H1 (cell line): ENCODE measurements around the gene PRR36. TPM values are rescaled to one million over a fixed set of nuclear protein-coding genes. Genes with fewer than 3 reads are reported as not detected.

Experiments used
- CTCF ChIA-PET: fragments of 300-600 bp; sonication (Branson Sonifier 250); formaldehyde crosslinking; loops from one replicate; lab custom pipeline; 2021; ENCODE audit not compliant: partially characterized antibody; lab: Charles Lee
- POLR2A ChIA-PET: fragments of 300-600 bp; sonication (Branson Sonifier 250); formaldehyde crosslinking; loops from one replicate; lab custom pipeline; 2021; ENCODE audit warnings: inconsistent platforms; ENCODE audit not compliant: partially characterized antibody; lab: Charles Lee
- DNase-seq, 2 experiments: peaks; one replicate each; pipeline versions ENCODE4 v3.0.0 to v3.0.0-alpha.2; 2010 to 2022; ENCODE audit warnings: low spot score in 2 of 2, low read depth in 1 of 2, mixed read lengths in 1 of 2
- FAIRE-seq: peaks from 2 replicates; lab custom pipeline; 2011; peaks lifted over from hg19 to GRCh38; lab: Jason Lieb, UNC
- H2AFZ ChIP-seq: 2 replicates; pipeline ENCODE4 v1.8.1; 2012; ENCODE audit warnings: low read length, inconsistent platforms
- H2AK5ac ChIP-seq: 2 replicates; pipeline ENCODE4 v1.6.1; 2013; ENCODE audit warnings: low read depth, low read length
- H2BK120ac ChIP-seq: replicated peaks from 2 replicates; pipeline ENCODE3; 2013; ENCODE audit warnings: low read depth, low read length, inconsistent platforms
- H2BK12ac ChIP-seq: 2 replicates; pipeline ENCODE4 v1.6.1; 2013; ENCODE audit warnings: low read depth, low read length
- H2BK15ac ChIP-seq: 2 replicates; pipeline ENCODE4 v1.6.1; 2013; ENCODE audit warnings: low read length
- H2BK20ac ChIP-seq: 2 replicates; pipeline ENCODE4 v1.6.1; 2013; ENCODE audit warnings: low read length
- H2BK5ac ChIP-seq: 2 replicates; pipeline ENCODE4 v1.6.1; 2013; ENCODE audit warnings: low read depth, low read length
- H3K14ac ChIP-seq: 2 replicates; pipeline ENCODE4 v1.6.1; 2013; ENCODE audit warnings: inconsistent platforms; ENCODE audit not compliant: insufficient read length
- H3K18ac ChIP-seq: 2 replicates; pipeline ENCODE4 v1.6.1; 2013; ENCODE audit warnings: low read length; ENCODE audit errors: extremely low read depth
- H3K23ac ChIP-seq: 2 replicates; pipeline ENCODE4 v1.6.1; 2013; ENCODE audit warnings: inconsistent platforms; ENCODE audit not compliant: insufficient read length
- H3K23me2 ChIP-seq: 2 replicates; pipeline ENCODE4 v1.6.1; 2013; ENCODE audit warnings: low read depth, low read length
- H3K27ac ChIP-seq: 2 replicates; pipeline ENCODE4 v1.6.1; 2011; ENCODE audit warnings: low read depth, low read length, inconsistent platforms
- H3K27me3 ChIP-seq, 4 experiments: replicated peaks in 1 of 4; 1 replicate in 1 of 4; 2 replicates in 3 of 4; pipeline versions ENCODE4 v1.6.1 to v1.8.1; 2011 to 2013; ENCODE audit warnings: low read length in 3 of 4, mild to moderate bottlenecking in 3 of 4, inconsistent platforms in 2 of 4, mixed read lengths in 2 of 4, moderate library complexity in 1 of 4; ENCODE audit not compliant: control insufficient read depth in 3 of 4, insufficient read depth in 3 of 4; ENCODE audit errors: extremely low read depth in 1 of 4
- H3K36me3 ChIP-seq, 4 experiments: 2 replicates each; pipeline versions ENCODE4 v1.6.1 to v1.8.1; 2011 to 2013; ENCODE audit warnings: mild to moderate bottlenecking in 4 of 4, low read length in 3 of 4, moderate library complexity in 2 of 4, control low read depth in 1 of 4, inconsistent platforms in 1 of 4; ENCODE audit not compliant: insufficient read depth in 4 of 4, control insufficient read depth in 2 of 4
- H3K4ac ChIP-seq: replicated peaks from 2 replicates; pipeline ENCODE3; 2013; ENCODE audit warnings: low read length, low read depth, mixed read lengths, inconsistent platforms; ENCODE audit not compliant: insufficient read length
- H3K4me1 ChIP-seq, 4 experiments: replicated peaks in 1 of 4; 1 replicate in 1 of 4; 2 replicates in 3 of 4; pipeline versions ENCODE4 v1.6.1 to v1.8.1; 2011 to 2013; ENCODE audit warnings: low read length in 3 of 4, inconsistent platforms in 2 of 4, mixed read lengths in 1 of 4; ENCODE audit not compliant: insufficient read depth in 4 of 4, control insufficient read depth in 3 of 4
- H3K4me2 ChIP-seq, 2 experiments: 2 replicates each; pipeline versions ENCODE4 v1.6.1 to v1.8.1; 2011 to 2013; ENCODE audit warnings: low read depth in 2 of 2, low read length in 2 of 2, control low read depth in 1 of 2, inconsistent platforms in 1 of 2, mild to moderate bottlenecking in 1 of 2; ENCODE audit not compliant: insufficient read depth in 1 of 2
- H3K4me3 ChIP-seq, 4 experiments: fragments of 200-600, 300-600 bp in 1 of 4; sonication (generic), shearing (Covaris generic), sonication (Bioruptor Twin) in 1 of 4; 2 replicates each; pipeline versions ENCODE4 v1.5.1 to v1.8.1; 2011 to 2016; ENCODE audit warnings: low read length in 4 of 4, low read depth in 3 of 4, control low read depth in 2 of 4, inconsistent platforms in 2 of 4, mild to moderate bottlenecking in 2 of 4, mixed read lengths in 1 of 4, moderate library complexity in 1 of 4; ENCODE audit not compliant: insufficient read depth in 2 of 4; ENCODE audit errors: extremely low read depth in 1 of 4
- H3K56ac ChIP-seq: replicated peaks from 2 replicates; pipeline ENCODE3; 2013; ENCODE audit warnings: low read depth, mild to moderate bottlenecking, mixed read lengths, low read length, inconsistent platforms; ENCODE audit not compliant: insufficient read length
- H3K79me1 ChIP-seq: 2 replicates; pipeline ENCODE4 v1.6.1; 2013; ENCODE audit warnings: low read depth, low read length, control low read depth
- H3K79me2 ChIP-seq, 2 experiments: 2 replicates each; pipeline versions ENCODE4 v1.6.1 to v1.8.1; 2012 to 2013; ENCODE audit warnings: low read length in 2 of 2, mild to moderate bottlenecking in 2 of 2, inconsistent platforms in 1 of 2; ENCODE audit not compliant: insufficient read depth in 2 of 2, control insufficient read depth in 1 of 2
- H3K9ac ChIP-seq, 4 experiments: replicated peaks in 1 of 4; 1 replicate in 1 of 4; 2 replicates in 3 of 4; pipeline versions ENCODE4 v1.6.1 to v1.8.1; 2011 to 2013; ENCODE audit warnings: low read depth in 3 of 4, low read length in 3 of 4, control low read depth in 2 of 4, mild to moderate bottlenecking in 2 of 4, moderate library complexity in 2 of 4, inconsistent platforms in 1 of 4; ENCODE audit errors: extremely low read depth in 1 of 4
- H3K9me3 ChIP-seq, 2 experiments: 2 replicates each; pipeline versions ENCODE4 v1.6.1 to v1.8.1; 2012 to 2013; ENCODE audit warnings: mild to moderate bottlenecking in 2 of 2, moderate library complexity in 2 of 2, control low read depth in 1 of 2, inconsistent platforms in 1 of 2, low read depth in 1 of 2, low read length in 1 of 2, mixed read lengths in 1 of 2; ENCODE audit not compliant: insufficient read depth in 2 of 2
- H4K20me1 ChIP-seq, 2 experiments: replicated peaks in 1 of 2; 2 replicates each; pipeline versions ENCODE3 to v1.8.1; 2011 to 2013; ENCODE audit warnings: inconsistent platforms in 2 of 2, low read length in 2 of 2, mild to moderate bottlenecking in 1 of 2; ENCODE audit not compliant: insufficient read depth in 2 of 2, control insufficient read depth in 1 of 2
- H4K5ac ChIP-seq: 2 replicates; pipeline ENCODE4 v1.6.1; 2013; ENCODE audit warnings: low read length, low read depth, mixed read lengths, inconsistent platforms; ENCODE audit not compliant: insufficient read length
- H4K8ac ChIP-seq: 2 replicates; pipeline ENCODE4 v1.8.0; 2013; ENCODE audit warnings: mild to moderate bottlenecking, moderate library complexity, low read length, inconsistent platforms; ENCODE audit not compliant: insufficient read depth; ENCODE audit errors: extremely low read depth
- H4K91ac ChIP-seq: replicated peaks from 2 replicates; pipeline ENCODE3; 2013; ENCODE audit warnings: low read length, mixed read lengths, inconsistent platforms; ENCODE audit not compliant: insufficient read length
- CBX5 ChIP-seq: fragments of 300-800, 300-1000 bp; sonication (generic); IDR thresholded peaks from 2 replicates; pipeline ENCODE4 v1.7.1; 2016; ENCODE audit warnings: antibody characterized with exemption, low read length, low read depth
- CHD1 ChIP-seq: IDR thresholded peaks from 2 replicates; pipeline ENCODE4 v1.6.1; 2012; ENCODE audit warnings: low read depth, low read length, improper control_type of control experiment
- EP300 ChIP-seq, 2 experiments: IDR thresholded peaks; 1 replicate in 1 of 2; 2 replicates in 1 of 2; pipeline ENCODE4 v1.6.1; 2011 to 2012; ENCODE audit warnings: low read depth in 2 of 2, low read length in 2 of 2, mild to moderate bottlenecking in 2 of 2, borderline replicate concordance in 1 of 2, inconsistent platforms in 1 of 2, moderate library complexity in 1 of 2
- NRF1 ChIP-seq: IDR thresholded peaks from 2 replicates; pipeline ENCODE4 v1.6.1; 2011; ENCODE audit warnings: mild to moderate bottlenecking, low read depth, low read length, improper control_type of control experiment
- SP4 ChIP-seq: IDR thresholded peaks from 2 replicates; pipeline ENCODE4 v1.6.1; 2012; ENCODE audit warnings: low read length, inconsistent platforms
- SRF ChIP-seq: IDR thresholded peaks from 2 replicates; pipeline ENCODE4 v1.6.1; 2011; ENCODE audit warnings: mild to moderate bottlenecking, low read depth, low read length, moderate library complexity
- TAF1 ChIP-seq: IDR thresholded peaks from 2 replicates; pipeline ENCODE4 v1.6.1; 2011; ENCODE audit warnings: mild to moderate bottlenecking, low read depth, low read length
- ZNF274 ChIP-seq: IDR thresholded peaks from 2 replicates; pipeline ENCODE4 v1.7.0; 2012; ENCODE audit warnings: low read length, borderline replicate concordance; ENCODE audit errors: extremely low read depth
- WGBS, 2 experiments: shearing (Covaris generic) in 1 of 2; methylation state at CpG; one replicate each; pipeline versions ENCODE4 v1.1.6 to v1.1.7; 2013 to 2015; ENCODE audit warnings: low lambda C conversion rate in 2 of 2, mixed read lengths in 2 of 2, inconsistent platforms in 1 of 2, low coverage in 1 of 2, missing lambda C conversion rate in 1 of 2; ENCODE audit not compliant: insufficient replicate concordance in 2 of 2, insufficient coverage in 1 of 2, insufficient read length in 1 of 2; ENCODE audit errors: extremely low coverage in 1 of 2, missing lambda C conversion rate in 1 of 2; 5-methylcytosine and 5-hydroxymethylcytosine counted together
- polyA plus RNA-seq, 7 experiments: library from polyadenylated mRNA; depleted of rRNA in 3 of 7; stranded (reverse) in 5 of 7; unstranded in 2 of 7; fragments of >200 nt in 5 of 7; fragments of 200-250 nt in 2 of 7; gene quantifications; 1 replicate in 5 of 7; 2 replicates in 1 of 7; 4 replicates in 1 of 7; pipeline versions ENCODE4 v1.2.1 to v1.2.3, GENCODE V29; 2011 to 2013; ENCODE audit warnings: missing spikeins in 2 of 7, mixed read lengths in 2 of 7
- total RNA-seq: library from RNA; stranded (reverse); fragmentation: NEBNext Ultra II Directional; extraction: Animal tissue kit (Norgen Biotek cat#: 25700); gene quantifications from 2 replicates; pipeline ENCODE4 v1.2.1, GENCODE V29; 2021
- TF ChIP-seq, protein P1 (sequence below): IDR thresholded peaks from 2 replicates; pipeline ENCODE4 v1.6.1; 2012; ENCODE audit warnings: inconsistent platforms

The PRR36 gene
- total and polyA plus RNA-seq, 2 of the 8 experiments (the other 6 are each of a cell fraction or from before 2014, with no cell fraction given) = 1.6 to 23.9 TPM

GRCh38 chr19:7918615-7919421, 44.6 kb upstream of the PRR36 start:
- H3K27me3 ChIP-seq = peaks cover 17 to 44% (median 39%) of the 10 kb centered on the region in 4 experiments; a peak in 6 of 7 replicates
- DNase-seq (no peak), FAIRE-seq (no peak)
- H2BK5ac ChIP-seq = no peak overlapping the region
- no peak overlapping the region for H4K8ac ChIP-seq
- H3K56ac ChIP-seq = no peak overlapping the region
- H3K36me3 ChIP-seq = no peaks in the 10 kb centered on the region
- no peak overlapping the region for H4K5ac ChIP-seq
- H4K20me1 ChIP-seq = peaks cover 5 to 10% of the 10 kb centered on the region in 2 experiments
- 91% methylated on average over 38 of the region's 42 CpGs; no CpG with 5 or more reads in 1 of the 2 experiments for WGBS, 2 experiments
- no peak for TF ChIP-seq CHD1
- no peak for TF ChIP-seq NRF1
- TF ChIP-seq SRF = no peak
- TF ChIP-seq EP300 (IDR thresholded peaks at IDR 0.05; ENCODE audit: borderline replicate concordance in 1 of 2, low read depth in 2 of 2, low read length in 2 of 2) = no peak
- TF ChIP-seq ZNF274 = no peak
- no peak for TF ChIP-seq TAF1
- no peak for TF ChIP-seq SP4
- no peak for TF ChIP-seq CBX5
- TF ChIP-seq, protein P1, sequence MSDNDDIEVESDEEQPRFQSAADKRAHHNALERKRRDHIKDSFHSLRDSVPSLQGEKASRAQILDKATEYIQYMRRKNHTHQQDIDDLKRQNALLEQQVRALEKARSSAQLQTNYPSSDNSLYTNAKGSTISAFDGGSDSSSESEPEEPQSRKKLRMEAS = no peak
- no peak overlapping the region for H2BK15ac ChIP-seq
- no peak overlapping the region for H2BK120ac ChIP-seq
- no peak overlapping the region for H3K27ac ChIP-seq
- H3K4me2 ChIP-seq = peak overlapping the region in 1 of 2 experiments; percentile 94; a peak in 1 of 4 replicates
- no peaks in the 10 kb centered on the region for H3K79me1 ChIP-seq
- no peak overlapping the region for H2AFZ ChIP-seq
- no peak overlapping the region for H3K14ac ChIP-seq
- POLR2A ChIA-PET = interaction anchor here (0.8 to 10.6 kb wide), 12 partner anchors 8 to 62 kb away, joined by 3 to 106 read pairs (median 9); partner anchors contain the start of genes MAP2K7, PRR36 and TIMM44
- 0 out of 2 replicates have a peak overlapping the region, but pooled peaks have one; percentile 60 for H2BK12ac ChIP-seq
- no peak overlapping the region for H4K91ac ChIP-seq
- H3K9ac ChIP-seq = no peak overlapping the region
- H3K23me2 ChIP-seq = peaks cover 21% of the 10 kb centered on the region
- CTCF ChIA-PET = interaction anchor here (0.6 to 9.0 kb wide), 16 partner anchors 10 to 333 kb away, joined by 3 to 112 read pairs (median 6); partner anchors contain the start of genes MAP2K7, PRR36 and TIMM44
- peaks cover 0 to 20% (median 12%) of the 10 kb centered on the region in 4 experiments; a peak in 5 of 7 replicates for H3K4me1 ChIP-seq
- H3K9me3 ChIP-seq = no peaks in the 10 kb centered on the region
- H3K18ac ChIP-seq = no peak overlapping the region
- H3K23ac ChIP-seq = no peak overlapping the region
- no peak overlapping the region for H3K4ac ChIP-seq
- no peak overlapping the region for H2BK20ac ChIP-seq
- no peaks in the 10 kb centered on the region for H3K79me2 ChIP-seq
- 0 out of 2 replicates have a peak overlapping the region, but pooled peaks have one; percentile 39 for H2AK5ac ChIP-seq
- peak overlapping the region in 1 of 4 experiments; percentile 64; a peak in 1 of 8 replicates for H3K4me3 ChIP-seq
